Mesodermal cell (in vitro differentiated cells): ENCODE measurements around the gene KCNK16.

Source experiments
- H3K27ac ChIP-seq: 2 replicates; pipeline ENCODE4 v1.7.0; 2013; ENCODE audit warnings: mild to moderate bottlenecking, low read depth, low read length, moderate library complexity; ENCODE audit not compliant: severe bottlenecking
- H3K36me3 ChIP-seq: 2 replicates; pipeline ENCODE4 v1.7.1; 2013; ENCODE audit warnings: mild to moderate bottlenecking, low read length, moderate library complexity; ENCODE audit not compliant: control insufficient read depth, insufficient read depth
- H3K4me1 ChIP-seq: one replicate; pipeline ENCODE4 v1.7.1; 2013; ENCODE audit warnings: mild to moderate bottlenecking, low read length; ENCODE audit not compliant: insufficient read depth, control insufficient read depth, poor library complexity, severe bottlenecking
- H3K4me3 ChIP-seq: 2 replicates; pipeline ENCODE4 v1.7.0; 2013; ENCODE audit warnings: low read length, control low read depth, mild to moderate bottlenecking; ENCODE audit not compliant: insufficient read depth, poor library complexity, severe bottlenecking; ENCODE audit errors: extremely low read depth
- H3K9me3 ChIP-seq: 2 replicates; pipeline ENCODE4 v1.7.1; 2013; ENCODE audit warnings: mild to moderate bottlenecking, low read length, moderate library complexity; ENCODE audit not compliant: control insufficient read depth
- WGBS, 2 experiments: methylation state at CpG; one replicate each; pipeline ENCODE4 v1.1.5; 2013; ENCODE audit warnings: missing lambda C conversion rate in 2 of 2; ENCODE audit not compliant: insufficient coverage in 2 of 2; 5-methylcytosine and 5-hydroxymethylcytosine counted together

Gene KCNK16

DNA sequence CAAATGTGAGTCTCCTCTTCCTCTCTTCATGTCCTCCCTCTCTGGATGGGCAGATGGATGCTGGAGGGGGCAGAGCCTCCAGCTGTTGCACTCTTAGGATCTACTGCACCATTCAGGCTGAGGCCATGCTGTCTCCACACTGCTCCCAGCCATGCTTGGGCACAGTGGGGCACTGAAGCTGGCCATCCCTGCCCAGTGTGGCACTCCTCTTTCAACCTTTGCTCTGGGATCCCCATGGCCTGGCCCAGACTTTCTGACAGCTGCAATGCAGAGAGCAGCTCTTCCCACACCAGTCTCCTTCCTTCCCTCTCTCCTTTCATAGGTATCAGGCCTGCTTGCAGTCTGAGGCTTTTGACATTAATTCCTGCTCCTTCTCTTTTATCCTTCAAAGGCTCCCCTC is 17.6 kb downstream of the KCNK16 start:
- H3K4me3 ChIP-seq = no peak overlapping the region
- H3K4me1 ChIP-seq = no peaks in the 10 kb centered on the region
- no peak overlapping the region for H3K27ac ChIP-seq
- H3K9me3 ChIP-seq = no peaks in the 10 kb centered on the region
- H3K36me3 ChIP-seq = no peaks in the 10 kb centered on the region

GRCh38 chr6:39303425-39304153 is 18.9 kb downstream of the KCNK16 start:
- Histone ChIP-seq H3K27ac (no peak overlapping the region), H3K4me3 (no peak overlapping the region), H3K9me3 (no peaks in the 10 kb centered on the region), H3K4me1 (no peaks in the 10 kb centered on the region), H3K36me3 (no peaks in the 10 kb centered on the region)
- WGBS, 2 experiments = 81 to 84% methylated on average over 28 to 29 of the region's 30 CpGs

- H3K4me3 ChIP-seq = no peak overlapping the region
- H3K27ac ChIP-seq = no peak overlapping the region
- WGBS, 2 experiments = 9 to 16% methylated on average over 6 to 11 of the region's 11 CpGs
- no peaks in the 10 kb centered on the region for H3K9me3 ChIP-seq
- no peaks in the 10 kb centered on the region for H3K36me3 ChIP-seq
- H3K4me1 ChIP-seq = no peaks in the 10 kb centered on the region
Observed at GRCh38 chr6:39302669-39303424, 19.7 kb downstream of the KCNK16 start.

DNA sequence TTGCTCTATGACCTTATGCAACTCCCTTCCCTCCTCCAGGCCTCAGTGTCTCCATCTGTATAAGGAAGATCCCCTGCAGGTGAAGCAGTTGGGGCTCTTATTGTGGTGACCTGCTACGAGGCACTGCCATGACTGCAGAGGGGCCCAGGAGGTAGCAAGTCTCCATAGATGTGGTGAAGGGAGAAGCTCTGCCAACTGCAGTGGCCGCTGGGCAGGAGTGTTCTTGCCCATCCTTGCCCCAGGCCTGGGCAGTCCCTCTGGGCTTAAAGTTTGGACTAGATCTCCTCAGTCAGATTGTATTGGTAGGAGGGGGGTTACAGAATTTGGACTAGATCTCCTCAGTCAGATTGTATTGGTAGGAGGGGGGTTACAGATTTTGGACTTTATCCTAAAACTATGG is 20.5 kb downstream of the KCNK16 start:
- Histone ChIP-seq H3K4me3 (no peak overlapping the region), H3K9me3 (no peaks in the 10 kb centered on the region), H3K36me3 (no peaks in the 10 kb centered on the region), H3K4me1 (no peaks in the 10 kb centered on the region), H3K27ac (no peak overlapping the region)
- WGBS, 2 experiments = 84 to 100% methylated on average over 2 of the region's 2 CpGs

DNA sequence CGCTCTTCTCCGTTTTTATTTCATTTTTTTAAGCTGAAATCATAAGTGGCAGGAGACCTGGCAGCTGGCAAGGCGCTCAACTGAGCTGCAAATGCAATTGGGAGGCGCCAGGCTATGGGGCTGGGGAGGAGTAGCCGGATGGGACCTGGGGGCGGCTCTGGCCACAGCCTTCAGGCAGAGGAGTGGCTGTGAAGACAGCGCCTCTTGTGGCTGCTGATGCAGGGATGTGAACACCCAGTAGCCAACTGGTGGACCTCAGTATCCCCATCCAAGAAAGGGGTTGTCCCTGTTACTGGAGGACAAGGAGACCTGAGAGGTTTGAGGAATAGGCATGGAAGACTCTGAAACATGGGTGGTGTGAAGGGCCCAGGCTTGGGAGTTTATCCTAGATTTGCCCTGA is 20.9 kb downstream of the KCNK16 start:
- no peak overlapping the region for H3K4me3 ChIP-seq
- no peaks in the 10 kb centered on the region for H3K4me1 ChIP-seq
- H3K27ac ChIP-seq = no peak overlapping the region
- no peaks in the 10 kb centered on the region for H3K36me3 ChIP-seq
- no peaks in the 10 kb centered on the region for H3K9me3 ChIP-seq
- WGBS, 2 experiments = 46 to 64% methylated on average over 6 to 7 of the region's 7 CpGs

DNA sequence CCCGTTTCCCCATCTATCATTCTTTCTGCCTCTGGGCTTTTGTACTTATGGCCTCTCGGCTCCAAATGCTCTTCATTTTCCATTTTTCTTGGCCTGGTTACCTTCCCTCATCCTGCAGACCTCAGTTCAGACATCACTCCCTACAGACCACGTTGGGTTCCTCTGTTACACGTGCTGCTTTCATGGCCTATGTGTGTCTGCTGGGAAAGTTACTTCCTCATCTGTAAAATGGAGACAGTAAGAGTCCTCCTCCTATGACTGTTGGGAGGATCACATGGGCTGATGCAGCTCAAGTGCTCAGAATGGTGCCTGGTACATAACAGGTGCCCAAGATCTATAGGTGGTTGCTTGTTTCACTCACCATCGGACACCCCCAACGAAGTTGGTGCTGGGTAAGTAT is 21.8 kb downstream of the KCNK16 start:
- no peak overlapping the region for H3K4me3 ChIP-seq
- H3K4me1 ChIP-seq = peaks cover 2% of the 10 kb centered on the region
- WGBS, 2 experiments = 91 to 94% methylated on average over 4 to 6 of the region's 6 CpGs
- no peaks in the 10 kb centered on the region for H3K9me3 ChIP-seq
- no peak overlapping the region for H3K27ac ChIP-seq
- H3K36me3 ChIP-seq = no peaks in the 10 kb centered on the region

DNA sequence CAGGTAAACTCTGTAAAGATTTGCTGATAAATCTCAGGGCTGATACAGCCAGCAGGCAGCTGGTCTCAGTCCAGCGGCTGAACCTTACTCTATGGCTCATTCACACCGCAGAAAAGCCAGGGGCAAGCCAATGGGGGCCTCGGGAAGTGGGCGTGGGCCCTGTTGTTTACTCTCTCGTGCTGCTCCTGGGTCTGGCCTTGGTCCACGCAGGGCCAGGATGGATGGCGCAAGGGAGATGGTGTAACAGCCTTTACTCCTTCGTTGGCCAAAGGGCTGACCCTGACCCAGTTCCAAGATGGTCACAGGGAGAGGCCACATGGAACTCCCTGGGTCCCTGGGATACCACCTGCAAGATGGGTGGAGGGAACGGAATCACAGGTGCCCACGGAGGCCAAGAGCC is 24.4 kb downstream of the KCNK16 start:
- Histone ChIP-seq H3K27ac (no peak overlapping the region), H3K4me3 (no peak overlapping the region)
- 88 to 91% methylated on average over 8 to 10 of the region's 10 CpGs for WGBS, 2 experiments

DNA sequence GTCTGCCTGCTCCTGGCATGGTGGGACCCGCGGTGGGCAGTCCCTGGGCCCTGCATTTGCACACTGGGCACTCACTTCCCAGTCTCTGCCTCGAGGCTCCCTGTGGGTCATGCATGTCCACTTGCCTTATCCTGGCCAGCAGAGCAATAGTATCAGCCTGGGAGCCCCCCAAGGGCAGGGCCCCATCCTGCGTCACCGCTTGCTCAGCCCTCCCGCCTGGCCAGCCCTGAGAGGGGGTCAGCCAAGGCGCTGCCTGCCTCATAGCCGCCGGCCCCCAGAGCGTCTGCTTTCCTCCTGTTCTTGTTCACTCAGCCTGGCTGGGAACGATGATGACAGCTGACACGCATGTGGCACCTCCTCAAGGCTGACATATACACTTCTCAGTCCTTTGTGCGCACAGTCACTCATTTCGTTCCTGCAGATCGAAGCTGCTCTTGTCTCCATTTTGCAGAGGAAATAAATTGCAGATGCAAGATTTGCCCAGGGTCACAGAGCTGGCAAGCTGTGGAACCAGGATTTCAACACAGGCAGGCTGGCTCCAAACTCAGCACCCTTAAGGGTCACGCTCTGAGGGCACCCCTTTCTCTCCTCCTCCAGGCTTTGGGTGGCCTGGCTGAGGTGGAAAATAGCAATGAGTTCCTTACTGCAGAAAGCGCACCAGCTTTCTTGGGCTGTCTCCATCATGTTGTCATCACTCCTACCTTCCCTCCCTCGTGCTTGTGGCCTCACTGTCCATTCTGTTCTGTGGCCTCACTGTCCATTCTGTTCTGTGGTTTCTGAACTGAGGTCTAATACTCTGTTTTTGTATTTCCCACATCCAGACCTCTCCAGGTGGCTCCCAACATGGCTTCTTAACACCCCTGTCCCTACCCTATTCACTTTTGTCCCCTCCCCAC is 25.5 kb downstream of the KCNK16 start:
- no peak overlapping the region for H3K4me3 ChIP-seq
- 91 to 92% methylated on average over 17 to 18 of the region's 18 CpGs for WGBS, 2 experiments
- H3K27ac ChIP-seq = no peak overlapping the region
- H3K9me3 ChIP-seq = no peaks in the 10 kb centered on the region
- H3K36me3 ChIP-seq = no peaks in the 10 kb centered on the region
- H3K4me1 ChIP-seq = peaks cover 5% of the 10 kb centered on the region

More for the DNA sequence above, 24.4 kb downstream of the KCNK16 start:
- Histone ChIP-seq H3K4me1 (peaks cover 5% of the 10 kb centered on the region), H3K36me3 (no peaks in the 10 kb centered on the region), H3K9me3 (no peaks in the 10 kb centered on the region)

GRCh38 chr6:39295611-39296011 is 26.9 kb downstream of the KCNK16 start:
- Histone ChIP-seq H3K36me3 (no peaks in the 10 kb centered on the region), H3K4me3 (no peak overlapping the region), H3K9me3 (no peaks in the 10 kb centered on the region), H3K27ac (no peak overlapping the region), H3K4me1 (peaks cover 5% of the 10 kb centered on the region)
- 70 to 76% methylated on average over 4 to 5 of the region's 5 CpGs for whole genome bisulfite sequencing, 2 experiments

GRCh38 chr6:39294899-39295298 is 27.6 kb downstream of the KCNK16 start:
- Histone ChIP-seq H3K27ac (no peak overlapping the region), H3K4me1 (peaks cover 5% of the 10 kb centered on the region), H3K4me3 (no peak overlapping the region), H3K36me3 (no peaks in the 10 kb centered on the region), H3K9me3 (no peaks in the 10 kb centered on the region)
- no CpG with 5 or more reads among the region's 1 CpG for WGBS, 2 experiments
